Measurements from ENCODE around the gene NUP205. TPM values are rescaled to one million over a fixed set of nuclear protein-coding genes. Genes with fewer than 3 reads are reported as not detected.

The NUP205 gene
- total and polyA plus RNA-seq, 2 of the 13 experiments (the other 11 are each of a cell fraction or from before 2014, with no cell fraction given): 46.2 to 87.2 TPM

DNA sequence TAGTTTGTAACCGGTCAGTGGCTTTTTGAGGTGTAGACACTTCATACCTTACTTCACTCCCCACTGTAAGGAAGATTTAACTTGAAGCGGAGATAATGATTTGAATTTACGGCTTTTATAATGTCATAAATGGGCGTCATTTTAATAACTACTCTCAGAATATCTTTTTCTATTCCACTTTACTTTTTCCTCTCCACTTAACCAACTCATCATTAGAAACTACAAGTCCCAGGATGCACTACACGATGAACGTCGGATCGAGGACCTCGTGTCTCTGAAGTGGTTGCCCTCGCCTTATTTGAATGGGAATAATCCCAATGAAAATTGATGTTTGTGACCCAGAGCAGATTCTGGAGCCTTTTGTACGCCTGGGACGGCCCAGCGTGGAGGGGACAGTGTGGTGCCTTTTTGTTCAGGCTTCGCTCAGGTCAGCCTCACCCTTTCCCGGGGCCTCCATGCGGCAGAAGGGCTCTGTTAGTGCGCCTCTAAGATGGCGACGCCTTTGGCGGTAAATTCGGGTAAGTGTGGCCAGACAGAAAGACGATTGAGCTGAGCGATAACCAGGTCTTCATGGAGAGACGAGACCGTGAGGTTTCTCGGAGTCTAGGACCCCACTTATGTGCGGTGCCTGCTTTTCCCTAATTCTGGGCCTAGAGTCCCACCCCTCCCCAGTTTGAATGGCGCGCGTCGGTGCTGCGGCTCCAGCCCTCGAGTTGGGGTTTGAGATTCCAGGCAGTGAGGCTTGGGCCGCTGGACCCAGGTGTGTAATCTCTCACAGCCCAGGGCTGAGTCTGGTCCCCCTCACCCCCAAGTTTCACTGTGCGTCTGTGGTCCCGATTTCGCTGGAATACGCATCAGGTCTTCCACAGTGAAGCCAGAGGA lies at the start of gene NUP205 (continued):
- TF ChIP-seq, protein P1, sequence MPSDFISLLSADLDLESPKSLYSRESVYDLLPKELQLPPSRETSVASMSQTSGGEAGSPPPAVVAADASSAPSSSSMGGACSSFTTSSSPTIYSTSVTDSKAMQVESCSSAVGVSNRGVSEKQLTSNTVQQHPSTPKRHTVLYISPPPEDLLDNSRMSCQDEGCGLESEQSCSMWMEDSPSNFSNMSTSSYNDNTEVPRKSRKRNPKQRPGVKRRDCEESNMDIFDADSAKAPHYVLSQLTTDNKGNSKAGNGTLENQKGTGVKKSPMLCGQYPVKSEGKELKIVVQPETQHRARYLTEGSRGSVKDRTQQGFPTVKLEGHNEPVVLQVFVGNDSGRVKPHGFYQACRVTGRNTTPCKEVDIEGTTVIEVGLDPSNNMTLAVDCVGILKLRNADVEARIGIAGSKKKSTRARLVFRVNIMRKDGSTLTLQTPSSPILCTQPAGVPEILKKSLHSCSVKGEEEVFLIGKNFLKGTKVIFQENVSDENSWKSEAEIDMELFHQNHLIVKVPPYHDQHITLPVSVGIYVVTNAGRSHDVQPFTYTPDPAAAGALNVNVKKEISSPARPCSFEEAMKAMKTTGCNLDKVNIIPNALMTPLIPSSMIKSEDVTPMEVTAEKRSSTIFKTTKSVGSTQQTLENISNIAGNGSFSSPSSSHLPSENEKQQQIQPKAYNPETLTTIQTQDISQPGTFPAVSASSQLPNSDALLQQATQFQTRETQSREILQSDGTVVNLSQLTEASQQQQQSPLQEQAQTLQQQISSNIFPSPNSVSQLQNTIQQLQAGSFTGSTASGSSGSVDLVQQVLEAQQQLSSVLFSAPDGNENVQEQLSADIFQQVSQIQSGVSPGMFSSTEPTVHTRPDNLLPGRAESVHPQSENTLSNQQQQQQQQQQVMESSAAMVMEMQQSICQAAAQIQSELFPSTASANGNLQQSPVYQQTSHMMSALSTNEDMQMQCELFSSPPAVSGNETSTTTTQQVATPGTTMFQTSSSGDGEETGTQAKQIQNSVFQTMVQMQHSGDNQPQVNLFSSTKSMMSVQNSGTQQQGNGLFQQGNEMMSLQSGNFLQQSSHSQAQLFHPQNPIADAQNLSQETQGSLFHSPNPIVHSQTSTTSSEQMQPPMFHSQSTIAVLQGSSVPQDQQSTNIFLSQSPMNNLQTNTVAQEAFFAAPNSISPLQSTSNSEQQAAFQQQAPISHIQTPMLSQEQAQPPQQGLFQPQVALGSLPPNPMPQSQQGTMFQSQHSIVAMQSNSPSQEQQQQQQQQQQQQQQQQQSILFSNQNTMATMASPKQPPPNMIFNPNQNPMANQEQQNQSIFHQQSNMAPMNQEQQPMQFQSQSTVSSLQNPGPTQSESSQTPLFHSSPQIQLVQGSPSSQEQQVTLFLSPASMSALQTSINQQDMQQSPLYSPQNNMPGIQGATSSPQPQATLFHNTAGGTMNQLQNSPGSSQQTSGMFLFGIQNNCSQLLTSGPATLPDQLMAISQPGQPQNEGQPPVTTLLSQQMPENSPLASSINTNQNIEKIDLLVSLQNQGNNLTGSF (CRISPR knock-in tag; IDR thresholded peaks at IDR 0.05): 0 out of 2 replicates have a peak, but pooled peaks have one; percentile 80
- TF ChIP-seq ISL2 (CRISPR knock-in tag; IDR thresholded peaks at IDR 0.05): peak; percentile 71
- TF ChIP-seq RBFOX2 (IDR thresholded peaks at IDR 0.05; ENCODE audit: low read depth, low read length): peak; percentile 40
- TF ChIP-seq ZBTB7A (CRISPR knock-in tag; IDR thresholded peaks at IDR 0.05): no peak
- TF ChIP-seq, protein P2, sequence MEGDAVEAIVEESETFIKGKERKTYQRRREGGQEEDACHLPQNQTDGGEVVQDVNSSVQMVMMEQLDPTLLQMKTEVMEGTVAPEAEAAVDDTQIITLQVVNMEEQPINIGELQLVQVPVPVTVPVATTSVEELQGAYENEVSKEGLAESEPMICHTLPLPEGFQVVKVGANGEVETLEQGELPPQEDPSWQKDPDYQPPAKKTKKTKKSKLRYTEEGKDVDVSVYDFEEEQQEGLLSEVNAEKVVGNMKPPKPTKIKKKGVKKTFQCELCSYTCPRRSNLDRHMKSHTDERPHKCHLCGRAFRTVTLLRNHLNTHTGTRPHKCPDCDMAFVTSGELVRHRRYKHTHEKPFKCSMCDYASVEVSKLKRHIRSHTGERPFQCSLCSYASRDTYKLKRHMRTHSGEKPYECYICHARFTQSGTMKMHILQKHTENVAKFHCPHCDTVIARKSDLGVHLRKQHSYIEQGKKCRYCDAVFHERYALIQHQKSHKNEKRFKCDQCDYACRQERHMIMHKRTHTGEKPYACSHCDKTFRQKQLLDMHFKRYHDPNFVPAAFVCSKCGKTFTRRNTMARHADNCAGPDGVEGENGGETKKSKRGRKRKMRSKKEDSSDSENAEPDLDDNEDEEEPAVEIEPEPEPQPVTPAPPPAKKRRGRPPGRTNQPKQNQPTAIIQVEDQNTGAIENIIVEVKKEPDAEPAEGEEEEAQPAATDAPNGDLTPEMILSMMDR (CRISPR knock-in tag; IDR thresholded peaks at IDR 0.05): peak; percentile 16; the same call in 1 of the 2 replicates
- TF ChIP-seq ISX (CRISPR knock-in tag; conservative IDR thresholded peaks at IDR 0.05): no peak
- no peak for TF ChIP-seq ZNF660 (CRISPR knock-in tag; IDR thresholded peaks at IDR 0.05; ENCODE audit: borderline replicate concordance, low read depth)
- TF ChIP-seq ZNF205 (CRISPR knock-in tag; IDR thresholded peaks at IDR 0.05): peak; percentile 74; the same call in 1 of the 2 replicates
- TF ChIP-seq SMC3 (IDR thresholded peaks at IDR 0.05; ENCODE audit: low read length): no peak
- TF ChIP-seq, protein P3, sequence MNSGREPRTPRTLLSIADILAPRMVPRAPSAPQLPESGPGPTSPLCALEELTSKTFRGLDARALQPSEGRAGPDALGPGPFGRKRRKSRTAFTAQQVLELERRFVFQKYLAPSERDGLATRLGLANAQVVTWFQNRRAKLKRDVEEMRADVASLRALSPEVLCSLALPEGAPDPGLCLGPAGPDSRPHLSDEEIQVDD (CRISPR knock-in tag; IDR thresholded peaks at IDR 0.05; ENCODE audit: borderline replicate concordance): peak; percentile 77; the same call in 1 of the 2 replicates
- TF ChIP-seq ZBTB20 (CRISPR knock-in tag; IDR thresholded peaks at IDR 0.05; ENCODE audit: borderline replicate concordance, low read depth): no peak
- TF ChIP-seq, protein P4, sequence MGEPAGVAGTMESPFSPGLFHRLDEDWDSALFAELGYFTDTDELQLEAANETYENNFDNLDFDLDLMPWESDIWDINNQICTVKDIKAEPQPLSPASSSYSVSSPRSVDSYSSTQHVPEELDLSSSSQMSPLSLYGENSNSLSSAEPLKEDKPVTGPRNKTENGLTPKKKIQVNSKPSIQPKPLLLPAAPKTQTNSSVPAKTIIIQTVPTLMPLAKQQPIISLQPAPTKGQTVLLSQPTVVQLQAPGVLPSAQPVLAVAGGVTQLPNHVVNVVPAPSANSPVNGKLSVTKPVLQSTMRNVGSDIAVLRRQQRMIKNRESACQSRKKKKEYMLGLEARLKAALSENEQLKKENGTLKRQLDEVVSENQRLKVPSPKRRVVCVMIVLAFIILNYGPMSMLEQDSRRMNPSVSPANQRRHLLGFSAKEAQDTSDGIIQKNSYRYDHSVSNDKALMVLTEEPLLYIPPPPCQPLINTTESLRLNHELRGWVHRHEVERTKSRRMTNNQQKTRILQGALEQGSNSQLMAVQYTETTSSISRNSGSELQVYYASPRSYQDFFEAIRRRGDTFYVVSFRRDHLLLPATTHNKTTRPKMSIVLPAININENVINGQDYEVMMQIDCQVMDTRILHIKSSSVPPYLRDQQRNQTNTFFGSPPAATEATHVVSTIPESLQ (CRISPR knock-in tag; conservative IDR thresholded peaks at IDR 0.05): no peak
- no peak for TF ChIP-seq ZNF44 (CRISPR knock-in tag; IDR thresholded peaks at IDR 0.05)
- peak; percentile 92 for TF ChIP-seq MYC (CRISPR knock-in tag; IDR thresholded peaks at IDR 0.05; ENCODE audit: borderline replicate concordance)
- no peak for TF ChIP-seq TBX3 (IDR thresholded peaks at IDR 0.05; ENCODE audit: borderline replicate concordance)
- peak; percentile 85 for TF ChIP-seq CBX5 (CRISPR knock-in tag; IDR thresholded peaks at IDR 0.05; ENCODE audit: borderline replicate concordance)
- no peak for TF ChIP-seq REXO4 (CRISPR knock-in tag; IDR thresholded peaks at IDR 0.05; ENCODE audit: borderline replicate concordance)
- TF ChIP-seq, protein P5, sequence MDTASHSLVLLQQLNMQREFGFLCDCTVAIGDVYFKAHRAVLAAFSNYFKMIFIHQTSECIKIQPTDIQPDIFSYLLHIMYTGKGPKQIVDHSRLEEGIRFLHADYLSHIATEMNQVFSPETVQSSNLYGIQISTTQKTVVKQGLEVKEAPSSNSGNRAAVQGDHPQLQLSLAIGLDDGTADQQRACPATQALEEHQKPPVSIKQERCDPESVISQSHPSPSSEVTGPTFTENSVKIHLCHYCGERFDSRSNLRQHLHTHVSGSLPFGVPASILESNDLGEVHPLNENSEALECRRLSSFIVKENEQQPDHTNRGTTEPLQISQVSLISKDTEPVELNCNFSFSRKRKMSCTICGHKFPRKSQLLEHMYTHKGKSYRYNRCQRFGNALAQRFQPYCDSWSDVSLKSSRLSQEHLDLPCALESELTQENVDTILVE (CRISPR knock-in tag; IDR thresholded peaks at IDR 0.05): peak; percentile 41

All from HepG2 (cell line).